ENCODE measurements around the gene DNAJC22. TPM values are rescaled to one million over a fixed set of nuclear protein-coding genes. Genes with fewer than 3 reads are reported as not detected.

The DNAJC22 gene
- total and polyA plus RNA-seq, 2 donors (not counting 1 experiment from before 2014, with no cell fraction given): 2.4 to 4.8 TPM

DNA sequence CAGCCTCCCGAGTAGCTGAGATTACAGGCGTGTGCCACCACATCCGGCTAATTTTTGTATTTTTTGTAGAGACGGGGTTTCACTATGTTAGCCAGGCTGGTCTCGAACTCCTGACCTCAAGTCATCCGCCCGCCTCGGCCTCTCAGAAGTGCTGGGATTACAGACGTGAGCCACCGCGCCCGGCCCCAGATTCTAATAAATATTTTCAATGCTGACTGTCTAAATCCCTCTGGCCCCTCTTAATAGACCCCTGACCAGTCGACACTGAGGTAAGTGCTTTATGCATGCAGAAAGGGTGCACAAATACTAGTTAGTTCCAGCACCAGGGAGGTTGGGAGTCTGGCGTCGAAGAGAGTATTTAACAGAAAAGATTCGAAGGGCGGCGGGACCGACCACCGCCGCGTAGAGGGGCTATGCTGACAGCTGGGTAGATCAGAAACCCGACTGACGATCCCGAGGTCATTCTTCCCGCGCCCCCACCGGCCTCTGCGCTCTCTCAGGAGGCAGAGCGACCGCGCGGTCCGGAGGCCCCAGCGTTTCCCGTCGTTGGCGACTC lies 19.5 kb downstream of the DNAJC22 start:
- Histone ChIP-seq H3K4me3 (replicated peaks in 1 of 4; ENCODE audit: control extremely low read depth in 1 of 4, insufficient read depth in 1 of 4, low read depth in 3 of 4, low read length in 4 of 4) (peak overlapping the region; percentile 65 to 91 (median 78)), H3K36me3 (ENCODE audit: control insufficient read depth, insufficient read depth, low read length) (peaks cover 1% of the 10 kb centered on the region), H3K9ac (ENCODE audit: insufficient read depth, low read length) (peak overlapping the region; percentile 96), H4K20me1 (ENCODE audit: control insufficient read depth, extremely low read depth, insufficient read depth, low read length) (no peaks in the 10 kb centered on the region), H3K9me3 (ENCODE audit: control insufficient read depth, insufficient read depth, low read depth, low read length) (no peaks in the 10 kb centered on the region), H3K27me3 (ENCODE audit: control insufficient read depth, insufficient read depth, low read length) (no peaks in the 10 kb centered on the region), H2AFZ (ENCODE audit: low read length) (peak overlapping the region; percentile 87), H3K79me2 (ENCODE audit: control insufficient read depth, insufficient read depth, low read length) (peaks cover 36% of the 10 kb centered on the region), H3K27ac (ENCODE audit: insufficient read depth, low read length) (peak overlapping the region; percentile 82), H3K4me1 (ENCODE audit: control insufficient read depth, extremely low read depth, insufficient read depth, low read length) (peaks cover 6% of the 10 kb centered on the region), H3K4me2 (ENCODE audit: extremely low read depth, insufficient read depth, low read length) (peak overlapping the region; percentile 96)
- no peak for DNase-seq (ENCODE audit: low read depth in 2 of 2)
- TF ChIP-seq, protein P1, sequence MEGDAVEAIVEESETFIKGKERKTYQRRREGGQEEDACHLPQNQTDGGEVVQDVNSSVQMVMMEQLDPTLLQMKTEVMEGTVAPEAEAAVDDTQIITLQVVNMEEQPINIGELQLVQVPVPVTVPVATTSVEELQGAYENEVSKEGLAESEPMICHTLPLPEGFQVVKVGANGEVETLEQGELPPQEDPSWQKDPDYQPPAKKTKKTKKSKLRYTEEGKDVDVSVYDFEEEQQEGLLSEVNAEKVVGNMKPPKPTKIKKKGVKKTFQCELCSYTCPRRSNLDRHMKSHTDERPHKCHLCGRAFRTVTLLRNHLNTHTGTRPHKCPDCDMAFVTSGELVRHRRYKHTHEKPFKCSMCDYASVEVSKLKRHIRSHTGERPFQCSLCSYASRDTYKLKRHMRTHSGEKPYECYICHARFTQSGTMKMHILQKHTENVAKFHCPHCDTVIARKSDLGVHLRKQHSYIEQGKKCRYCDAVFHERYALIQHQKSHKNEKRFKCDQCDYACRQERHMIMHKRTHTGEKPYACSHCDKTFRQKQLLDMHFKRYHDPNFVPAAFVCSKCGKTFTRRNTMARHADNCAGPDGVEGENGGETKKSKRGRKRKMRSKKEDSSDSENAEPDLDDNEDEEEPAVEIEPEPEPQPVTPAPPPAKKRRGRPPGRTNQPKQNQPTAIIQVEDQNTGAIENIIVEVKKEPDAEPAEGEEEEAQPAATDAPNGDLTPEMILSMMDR (conservative IDR thresholded peaks at IDR 0.05 in 1 of 2, IDR thresholded peaks at IDR 0.05 in 1 of 2; ENCODE audit: low read depth in 1 of 2, low read length in 2 of 2): no peak
- no peak for TF ChIP-seq EZH2 (IDR thresholded peaks at IDR 0.05; ENCODE audit: low read length, missing control alignments)

DNA sequence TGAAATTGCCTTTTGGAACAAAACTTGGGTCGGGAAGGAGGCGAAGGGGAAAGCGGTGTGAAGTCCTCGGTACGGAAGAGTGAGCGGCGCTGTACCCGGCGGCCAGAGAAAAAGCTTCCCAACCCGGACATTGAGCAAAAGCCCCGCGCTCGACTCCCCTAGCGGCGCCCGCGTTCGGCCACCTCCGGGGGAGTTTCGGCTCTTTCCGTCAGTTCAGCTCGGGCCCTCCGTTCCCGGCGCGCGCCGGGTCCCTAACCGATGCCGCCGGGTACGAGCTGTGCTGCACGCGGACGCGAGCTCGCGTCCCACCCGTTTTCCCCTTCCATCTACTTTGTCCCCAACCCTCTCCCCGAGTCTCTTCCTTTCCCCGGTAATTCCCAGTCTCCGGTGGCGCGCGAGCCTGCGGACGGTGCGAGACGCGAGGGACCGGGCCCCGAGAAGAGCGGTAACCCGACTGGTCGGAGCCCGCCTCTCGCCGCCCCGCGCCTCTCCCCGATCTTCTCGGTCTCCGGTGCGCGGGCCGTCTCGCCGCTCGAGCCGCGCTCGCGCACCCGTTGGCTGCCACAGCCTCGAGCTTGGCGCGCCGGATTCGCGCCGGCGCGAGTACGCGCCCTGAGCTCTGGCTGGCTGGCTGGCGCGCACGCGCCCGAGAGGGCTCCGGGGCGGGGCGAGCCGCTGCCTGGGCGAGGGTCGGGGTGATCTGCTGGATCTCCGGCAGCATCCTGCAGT lies 20.1 kb downstream of the DNAJC22 start:
- H2AFZ ChIP-seq (ENCODE audit: low read length): peak overlapping the region; percentile 90
- H3K9ac ChIP-seq (ENCODE audit: insufficient read depth, low read length): peak overlapping the region; percentile 96
- H3K36me3 ChIP-seq (ENCODE audit: control insufficient read depth, insufficient read depth, low read length): peaks cover 1% of the 10 kb centered on the region
- peaks cover 40% of the 10 kb centered on the region for H3K79me2 ChIP-seq (ENCODE audit: control insufficient read depth, insufficient read depth, low read length)
- no peaks in the 10 kb centered on the region for H4K20me1 ChIP-seq (ENCODE audit: control insufficient read depth, extremely low read depth, insufficient read depth, low read length)
- H3K9me3 ChIP-seq (ENCODE audit: control insufficient read depth, insufficient read depth, low read depth, low read length): no peaks in the 10 kb centered on the region
- H3K27me3 ChIP-seq (ENCODE audit: control insufficient read depth, insufficient read depth, low read length): no peaks in the 10 kb centered on the region
- no peak for TF ChIP-seq EZH2 (IDR thresholded peaks at IDR 0.05; ENCODE audit: low read length, missing control alignments)
- TF ChIP-seq, protein P1 (conservative IDR thresholded peaks at IDR 0.05 in 1 of 2, IDR thresholded peaks at IDR 0.05 in 1 of 2; ENCODE audit: low read depth in 1 of 2, low read length in 2 of 2): peak in 1 of 2 donors; percentile 22
- peak; percentile 94 for DNase-seq (ENCODE audit: low read depth in 2 of 2)
- peak overlapping the region; percentile 82 for H3K27ac ChIP-seq (ENCODE audit: insufficient read depth, low read length)
- H3K4me1 ChIP-seq (ENCODE audit: control insufficient read depth, extremely low read depth, insufficient read depth, low read length): peaks cover 6% of the 10 kb centered on the region
- peak overlapping the region; percentile 96 for H3K4me2 ChIP-seq (ENCODE audit: extremely low read depth, insufficient read depth, low read length)
- H3K4me3 ChIP-seq (replicated peaks in 1 of 4; ENCODE audit: control extremely low read depth in 1 of 4, insufficient read depth in 1 of 4, low read depth in 3 of 4, low read length in 4 of 4): peak overlapping the region; percentile 70 to 97 (median 89)

DNA sequence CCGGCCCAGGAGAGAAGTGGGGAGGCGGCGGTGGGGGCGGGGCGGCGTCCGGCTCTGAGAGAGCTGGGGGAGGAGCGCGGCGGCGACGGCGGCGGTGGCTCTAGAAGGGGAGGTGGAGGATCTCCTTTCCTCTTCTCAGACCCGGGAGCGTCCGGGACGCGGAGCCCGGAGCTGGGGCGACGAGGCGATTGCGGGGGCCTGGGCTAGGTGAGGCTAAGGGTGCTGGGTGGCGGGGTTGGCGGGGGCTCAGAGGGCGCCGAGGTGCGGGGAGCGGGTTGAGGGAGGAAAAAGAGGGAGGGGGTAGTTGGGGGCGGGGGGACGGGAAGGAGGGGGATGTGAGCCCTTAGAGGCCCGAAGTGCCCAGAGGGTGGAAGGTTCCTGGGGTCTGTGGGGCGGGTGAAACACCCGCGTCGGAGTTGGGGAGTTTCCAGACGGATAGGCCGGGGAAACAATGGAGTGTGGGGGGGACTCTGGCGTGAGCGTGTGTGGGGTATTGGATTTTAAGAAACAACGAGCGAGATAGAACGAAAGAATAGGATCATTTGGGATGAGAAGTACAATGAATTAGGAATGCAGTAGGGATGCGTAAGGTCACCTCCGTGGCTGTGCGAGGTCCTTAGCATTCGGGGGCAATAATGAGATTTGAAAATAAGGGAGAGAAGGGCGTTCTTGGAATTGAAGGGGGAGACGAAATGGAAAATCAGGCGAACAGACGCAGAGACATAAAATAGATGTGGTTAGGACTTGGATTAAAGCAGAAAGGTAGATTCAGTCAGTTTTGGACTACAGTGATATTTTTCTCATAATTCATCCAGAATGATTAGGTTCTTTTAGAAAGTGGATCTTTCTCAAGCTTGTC lies 20.9 kb downstream of the DNAJC22 start, which contains the start of gene SPATS2:
Gene SPATS2 (plus strand): TSS at position 82 of the 859 bp plus-strand sequence. CDS start 93,551 bp downstream, outside the sequence.
- peak in 1 of 2 donors; percentile 25 for DNase-seq (ENCODE audit: low read depth in 2 of 2)
- Histone ChIP-seq H3K36me3 (ENCODE audit: control insufficient read depth, insufficient read depth, low read length) (peaks cover 1% of the 10 kb centered on the region), H2AFZ (ENCODE audit: low read length) (peak within 1 kb of the TSS; percentile 90), H3K27ac (ENCODE audit: insufficient read depth, low read length) (peak within 1 kb of the TSS; percentile 82), H3K9ac (ENCODE audit: insufficient read depth, low read length) (peak within 1 kb of the TSS; percentile 96), H3K4me1 (ENCODE audit: control insufficient read depth, extremely low read depth, insufficient read depth, low read length) (peaks cover 6% of the 10 kb centered on the region), H3K4me2 (ENCODE audit: extremely low read depth, insufficient read depth, low read length) (peak within 1 kb of the TSS; percentile 96), H3K9me3 (ENCODE audit: control insufficient read depth, insufficient read depth, low read depth, low read length) (no peaks in the 10 kb centered on the region), H3K27me3 (ENCODE audit: control insufficient read depth, insufficient read depth, low read length) (no peaks in the 10 kb centered on the region), H3K4me3 (replicated peaks in 1 of 4; ENCODE audit: control extremely low read depth in 1 of 4, insufficient read depth in 1 of 4, low read depth in 3 of 4, low read length in 4 of 4) (peak within 1 kb of the TSS; percentile 70 to 97 (median 89)), H3K79me2 (ENCODE audit: control insufficient read depth, insufficient read depth, low read length) (peaks cover 47% of the 10 kb centered on the region), H4K20me1 (ENCODE audit: control insufficient read depth, extremely low read depth, insufficient read depth, low read length) (no peaks in the 10 kb centered on the region)
- no peak for TF ChIP-seq EZH2 (IDR thresholded peaks at IDR 0.05; ENCODE audit: low read length, missing control alignments)
- TF ChIP-seq, protein P1 (conservative IDR thresholded peaks at IDR 0.05 in 1 of 2, IDR thresholded peaks at IDR 0.05 in 1 of 2; ENCODE audit: low read depth in 1 of 2, low read length in 2 of 2): no peak

All from fibroblast of lung (primary cell).